Upper lobe of left lung (tissue), 6 donors: Measurements from ENCODE around the gene BTG3. TPM values are rescaled to one million over a fixed set of nuclear protein-coding genes. Genes with fewer than 3 reads are reported as not detected.

Experiments
- ATAC-seq, 2 donors: fragments of 200-7000 bp; cut with Tn5 transposase; one replicate each; pipeline ENCODE4 v1.9.1; 2022; ENCODE audit warnings: mild to moderate bottlenecking in 2 of 2, moderate library complexity in 2 of 2; ENCODE audit not compliant: low FRiP score in 2 of 2
- DNase-seq, 2 donors: peaks; one replicate each; pipeline ENCODE4 v3.0.0-alpha.2; 2019 to 2020
- H3K27ac ChIP-seq, 4 donors: fragments of 200-600 bp; sonication (generic); one replicate each; pipeline ENCODE4 v1.5.1; 2016 to 2019
- H3K27me3 ChIP-seq, 4 donors: fragments of 200-600 bp; sonication (generic); one replicate each; pipeline ENCODE4 v1.5.1; 2017 to 2019
- H3K36me3 ChIP-seq, 4 donors: fragments of 200-600 bp; sonication (generic); one replicate each; pipeline ENCODE4 v1.5.1; 2016 to 2019
- H3K4me1 ChIP-seq, 4 donors: fragments of 200-600 bp; sonication (generic); one replicate each; pipeline ENCODE4 v1.5.1; 2018 to 2019
- H3K4me3 ChIP-seq, 4 donors: fragments of 200-600 bp; sonication (generic); one replicate each; pipeline ENCODE4 v1.5.1; 2017 to 2019; ENCODE audit warnings: mild to moderate bottlenecking in 2 of 4, moderate library complexity in 1 of 4
- H3K9me3 ChIP-seq, 4 donors: fragments of 200-600 bp; sonication (generic); one replicate each; pipeline ENCODE4 v1.5.1; 2018 to 2019
- EP300 ChIP-seq, 4 donors: sonication (generic); formaldehyde crosslinking; IDR thresholded peaks; one replicate each; pipeline ENCODE4 v1.5.1; 2017; ENCODE audit warnings: antibody characterized with exemption in 4 of 4, control low read depth in 2 of 4
- POLR2A ChIP-seq, 4 donors: fragments of 450-650 bp; IDR thresholded peaks; one replicate each; pipeline ENCODE4 v1.5.1; 2016 to 2017; ENCODE audit warnings: antibody characterized with exemption in 4 of 4, mild to moderate bottlenecking in 2 of 4
- POLR2AphosphoS5 ChIP-seq, 2 donors: sonication (generic); formaldehyde crosslinking; IDR thresholded peaks; one replicate each; pipeline ENCODE4 v1.5.1; 2017; ENCODE audit warnings: antibody characterized with exemption in 2 of 2
- WGBS, 2 donors: methylation state at CpG; one replicate each; pipeline ENCODE4 v1.1.5; 2017 to 2018; 5-methylcytosine and 5-hydroxymethylcytosine counted together
- total RNA-seq, 6 donors: library from RNA; depleted of rRNA in 4 of 6; stranded (reverse); fragments of >200 nt in 4 of 6; gene quantifications; one replicate each; pipeline versions ENCODE4 v1.1.0 to v1.2.1, GENCODE V29; 2016 to 2021
- TF ChIP-seq, protein P1 (sequence below), 6 experiments: fragments of 450-650 bp in 4 of 6; fragments of 200-600 bp in 2 of 6; sonication (generic) in 2 of 6; IDR thresholded peaks; one replicate each; pipeline ENCODE4 v1.5.1; 2016 to 2019; ENCODE audit warnings: antibody characterized with exemption in 6 of 6
- donor health status: DM: no; HTN: no; CAD: no; lungs with moderate emphysema.
- donor health status: DM: no; HTN: yes; CAD: no; lungs with severe emphysema.

The BTG3 gene
- total RNA-seq, 6 donors from 2014 or later: 50.7 to 189 (median 88.3) TPM

DNA sequence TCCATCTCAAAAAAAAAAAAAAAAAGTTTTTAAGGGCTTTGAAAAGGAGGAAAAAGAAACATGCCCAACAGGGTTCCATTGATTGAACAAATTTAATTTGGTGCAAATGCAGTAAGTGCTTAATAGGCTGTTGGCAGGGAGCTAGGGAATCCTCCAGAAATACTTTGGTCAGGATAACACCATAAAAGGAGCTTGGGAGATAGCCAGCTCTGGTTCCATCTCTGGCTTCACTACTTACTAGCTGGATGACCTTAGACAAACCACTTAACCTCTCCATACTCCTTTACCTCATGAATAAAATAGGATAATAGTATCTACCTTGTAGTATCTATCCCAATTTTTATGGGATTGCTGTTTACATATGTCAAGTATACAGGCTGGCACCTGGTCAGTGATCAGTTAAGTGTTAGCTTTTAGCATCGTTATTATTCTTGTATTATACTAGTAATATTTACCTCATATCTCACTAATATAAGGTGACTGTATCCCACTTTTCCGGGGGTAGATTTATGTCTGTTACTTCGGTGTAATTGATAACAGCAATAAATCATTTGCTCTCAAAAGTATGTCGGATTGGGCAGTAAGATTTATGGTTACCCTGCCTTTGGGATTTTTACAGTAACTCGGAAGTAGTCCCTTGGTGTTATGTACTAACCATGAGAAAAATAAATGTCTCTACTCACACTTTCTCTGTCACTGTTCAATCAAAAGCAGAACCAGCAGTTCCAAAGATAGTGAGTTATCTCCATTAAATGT lies 36.4 kb downstream of the BTG3 start:
- Histone ChIP-seq H3K36me3 (no peaks in the 10 kb centered on the region), H3K9me3 (no peaks in the 10 kb centered on the region), H3K27ac (no peak overlapping the region), H3K4me3 (no peak overlapping the region), H3K4me1 (no peaks in the 10 kb centered on the region), H3K27me3 (no peaks in the 10 kb centered on the region)
- ATAC-seq (no peak), DNase-seq (no peak)
- TF ChIP-seq EP300 (IDR thresholded peaks at IDR 0.05) (no peak), POLR2A (IDR thresholded peaks at IDR 0.05) (no peak), POLR2AphosphoS5 (IDR thresholded peaks at IDR 0.05) (no peak)
- TF ChIP-seq, protein P1, sequence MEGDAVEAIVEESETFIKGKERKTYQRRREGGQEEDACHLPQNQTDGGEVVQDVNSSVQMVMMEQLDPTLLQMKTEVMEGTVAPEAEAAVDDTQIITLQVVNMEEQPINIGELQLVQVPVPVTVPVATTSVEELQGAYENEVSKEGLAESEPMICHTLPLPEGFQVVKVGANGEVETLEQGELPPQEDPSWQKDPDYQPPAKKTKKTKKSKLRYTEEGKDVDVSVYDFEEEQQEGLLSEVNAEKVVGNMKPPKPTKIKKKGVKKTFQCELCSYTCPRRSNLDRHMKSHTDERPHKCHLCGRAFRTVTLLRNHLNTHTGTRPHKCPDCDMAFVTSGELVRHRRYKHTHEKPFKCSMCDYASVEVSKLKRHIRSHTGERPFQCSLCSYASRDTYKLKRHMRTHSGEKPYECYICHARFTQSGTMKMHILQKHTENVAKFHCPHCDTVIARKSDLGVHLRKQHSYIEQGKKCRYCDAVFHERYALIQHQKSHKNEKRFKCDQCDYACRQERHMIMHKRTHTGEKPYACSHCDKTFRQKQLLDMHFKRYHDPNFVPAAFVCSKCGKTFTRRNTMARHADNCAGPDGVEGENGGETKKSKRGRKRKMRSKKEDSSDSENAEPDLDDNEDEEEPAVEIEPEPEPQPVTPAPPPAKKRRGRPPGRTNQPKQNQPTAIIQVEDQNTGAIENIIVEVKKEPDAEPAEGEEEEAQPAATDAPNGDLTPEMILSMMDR (IDR thresholded peaks at IDR 0.05): no peak
- 59 to 68% methylated on average over 5 of the region's 5 CpGs for WGBS, 2 donors

DNA sequence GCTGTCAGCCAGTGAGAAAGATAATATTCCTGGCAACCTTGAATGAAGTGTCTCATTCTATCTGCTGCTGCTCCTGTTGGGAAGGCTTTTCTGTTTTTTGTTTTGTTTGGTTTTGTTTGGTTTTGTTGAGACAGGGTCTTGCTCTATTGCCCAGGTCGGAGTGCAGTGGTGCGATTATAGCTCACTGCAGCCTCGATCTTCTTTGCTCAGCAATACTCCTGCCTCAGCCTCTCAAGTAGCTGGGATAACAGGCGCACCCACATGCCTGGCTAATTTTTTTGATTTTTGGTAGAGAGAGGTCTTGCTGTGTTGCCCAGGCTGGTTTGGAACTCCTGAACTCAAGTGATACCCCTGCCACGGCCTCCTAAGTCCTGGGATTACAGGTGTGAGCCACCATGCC lies 37.6 kb downstream of the BTG3 start:
- Histone ChIP-seq H3K27me3 (no peaks in the 10 kb centered on the region), H3K9me3 (no peaks in the 10 kb centered on the region), H3K36me3 (no peaks in the 10 kb centered on the region), H3K4me3 (no peak overlapping the region), H3K27ac (no peak overlapping the region), H3K4me1 (peaks cover 0 to 6% (median 0%) of the 10 kb centered on the region in 4 donors)
- WGBS, 2 donors: 87 to 94% methylated on average over 5 of the region's 5 CpGs
- no peak for TF ChIP-seq POLR2AphosphoS5 (IDR thresholded peaks at IDR 0.05)
- TF ChIP-seq POLR2A (IDR thresholded peaks at IDR 0.05): no peak
- TF ChIP-seq EP300 (IDR thresholded peaks at IDR 0.05): no peak
- TF ChIP-seq, protein P1 (IDR thresholded peaks at IDR 0.05): no peak
- DNase-seq: no peak
- ATAC-seq: no peak

DNA sequence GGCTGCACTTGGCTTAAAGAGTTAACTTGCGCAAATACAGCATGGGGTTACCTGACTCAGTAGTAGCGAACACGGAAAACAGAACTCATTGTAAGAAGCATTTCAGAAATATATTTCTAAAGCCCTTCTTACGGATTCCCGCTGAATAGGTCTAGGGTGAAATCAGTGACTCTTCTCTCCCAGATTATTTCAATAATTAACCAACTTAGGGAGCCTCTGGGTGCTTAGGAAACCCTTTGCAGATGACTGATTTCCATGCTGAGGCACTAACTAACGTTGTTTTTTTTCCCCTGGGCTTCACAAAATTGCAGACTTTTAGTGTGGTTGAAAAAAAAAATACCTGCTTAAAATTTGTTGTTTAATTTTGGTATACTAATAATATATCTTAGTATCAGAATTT lies 40.3 kb downstream of the BTG3 start:
- ATAC-seq: no peak
- TF ChIP-seq, protein P1 (IDR thresholded peaks at IDR 0.05): no peak
- TF ChIP-seq EP300 (IDR thresholded peaks at IDR 0.05): no peak

DNA sequence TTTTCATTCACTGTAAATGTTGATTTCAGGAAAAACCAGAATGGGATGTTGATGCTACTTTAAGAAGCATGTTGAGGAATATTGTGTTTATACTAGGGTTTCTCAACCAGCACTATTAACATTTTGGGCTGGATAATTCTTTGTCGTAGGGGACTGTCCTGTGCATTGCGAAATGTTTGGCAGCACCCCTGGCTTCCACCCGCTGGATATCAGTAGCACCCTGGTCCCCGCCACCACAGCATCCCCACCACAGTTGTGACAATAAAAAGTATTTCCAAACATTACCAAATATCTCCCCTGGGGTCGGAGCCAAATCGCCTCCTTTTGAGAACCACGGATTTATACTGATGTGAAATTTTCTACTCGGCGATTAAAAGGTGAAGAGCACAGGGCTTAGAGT lies 41.9 kb downstream of the BTG3 start:
- WGBS, 2 donors: 58 to 75% methylated on average over 8 to 9 of the region's 9 CpGs

More for the DNA sequence above, 40.3 kb downstream of the BTG3 start:
- DNase-seq: no peak
- Histone ChIP-seq H3K9me3 (no peaks in the 10 kb centered on the region), H3K36me3 (no peaks in the 10 kb centered on the region), H3K4me3 (no peak overlapping the region), H3K27me3 (no peaks in the 10 kb centered on the region), H3K27ac (no peak overlapping the region), H3K4me1 (peaks cover 0 to 6% (median 0%) of the 10 kb centered on the region in 4 donors)
- WGBS, 2 donors: 80 to 88% methylated on average over 6 of the region's 6 CpGs

More for the DNA sequence above, 41.9 kb downstream of the BTG3 start:
- no peak for TF ChIP-seq POLR2A (IDR thresholded peaks at IDR 0.05)
- TF ChIP-seq, protein P1 (IDR thresholded peaks at IDR 0.05): no peak
- no peak for TF ChIP-seq POLR2AphosphoS5 (IDR thresholded peaks at IDR 0.05)
- TF ChIP-seq EP300 (IDR thresholded peaks at IDR 0.05): no peak
- Histone ChIP-seq H3K4me3 (no peak overlapping the region), H3K27ac (no peak overlapping the region), H3K9me3 (no peaks in the 10 kb centered on the region), H3K27me3 (no peaks in the 10 kb centered on the region), H3K36me3 (no peaks in the 10 kb centered on the region), H3K4me1 (peaks cover 0 to 6% (median 0%) of the 10 kb centered on the region in 4 donors)
- ATAC-seq (no peak), DNase-seq (no peak)
